GM19468 (cell line): ENCODE data around the gene TBXA2R.
A peak's percentile ranks its signal among the peaks of the same experiment; 100 is the strongest.

Experiments used
- ATAC-seq: cut with Tn5 transposase; IDR thresholded peaks from one replicate; pipeline ENCODE4 v1.9.1; 2021; ENCODE audit warnings: mild to moderate bottlenecking, moderate library complexity, moderate number of reproducible peaks; ENCODE audit not compliant: unreplicated experiment; ENCODE audit errors: extremely low read depth

Gene TBXA2R

DNA sequence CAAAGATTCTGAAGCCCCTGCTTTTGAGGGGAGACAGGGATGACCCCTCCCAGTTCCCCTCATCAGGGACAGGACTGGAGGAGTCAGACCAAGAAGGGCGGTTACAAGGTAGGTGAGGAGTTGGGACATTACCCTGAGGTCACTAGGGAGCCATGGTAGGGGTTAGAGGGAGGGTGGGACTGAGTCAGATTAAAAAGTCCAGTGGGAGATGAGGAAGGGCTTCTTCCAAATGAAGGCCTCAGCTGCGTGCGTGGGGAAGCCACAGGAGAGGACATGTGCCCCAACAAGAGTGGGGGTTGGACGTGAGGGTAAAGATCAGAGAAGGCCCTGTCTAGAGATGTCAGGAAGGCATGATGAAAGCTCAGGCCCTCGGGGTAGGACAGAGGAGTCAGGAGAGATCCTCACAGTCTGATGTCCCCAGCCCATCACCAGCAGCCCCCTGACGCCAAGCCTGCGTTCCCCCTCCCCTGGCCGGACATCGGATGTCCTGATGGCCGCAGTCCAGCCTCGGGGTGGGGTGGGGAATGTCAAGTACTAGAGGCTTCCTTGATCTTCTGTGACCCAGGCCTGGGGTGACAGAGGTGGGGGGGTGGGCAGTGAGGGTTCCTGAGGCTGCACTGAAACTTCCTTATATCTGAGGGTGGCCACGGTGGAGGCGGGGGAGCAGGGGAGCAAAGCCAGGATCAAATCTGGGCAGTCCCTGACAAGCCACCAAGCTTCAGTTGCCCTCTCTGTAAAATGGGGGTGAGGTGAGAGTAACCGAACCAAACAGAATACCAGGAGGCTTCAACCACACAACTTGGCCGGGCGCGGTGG is 42.8 kb downstream of the TBXA2R start:
- ATAC-seq, result no peak

DNA sequence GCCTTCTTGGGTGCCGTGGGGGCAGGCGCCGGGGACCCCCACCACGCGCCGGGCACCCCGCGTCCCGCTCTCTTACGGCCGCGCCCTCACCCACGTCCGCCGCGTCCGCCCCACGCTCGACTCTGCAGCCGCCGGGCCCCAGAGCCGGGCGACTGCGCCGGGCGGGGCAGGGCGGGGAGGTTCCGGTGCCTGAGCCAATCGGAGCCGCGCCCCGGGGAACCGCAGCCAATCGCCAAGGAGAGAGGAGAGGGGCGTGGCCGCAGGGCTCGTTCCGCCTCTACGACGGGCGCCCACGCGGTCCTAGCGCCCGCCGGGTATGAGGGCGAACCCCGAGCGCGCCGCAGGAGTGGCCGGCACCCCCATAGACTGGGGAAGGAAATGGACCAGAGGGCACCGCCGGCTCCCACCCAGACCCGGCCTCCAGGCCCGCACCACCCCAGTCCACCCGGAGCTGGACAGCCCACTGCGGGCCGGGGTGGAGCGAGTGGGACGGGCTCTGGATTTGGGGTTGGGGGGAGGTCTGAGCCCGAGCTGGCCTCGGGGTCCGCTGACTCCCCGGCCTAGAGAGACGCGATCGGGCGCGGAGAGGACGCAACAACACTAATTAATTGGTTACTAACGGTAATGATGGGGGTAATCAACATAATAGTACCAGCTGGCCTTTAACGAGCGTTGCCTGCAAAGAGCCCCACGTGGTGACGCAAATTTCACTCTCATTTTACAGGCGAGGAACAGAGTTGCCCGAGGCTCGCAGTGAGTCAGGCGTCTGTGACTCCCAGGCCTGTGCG is 49.0 kb downstream of the TBXA2R start, which contains the start of gene MFSD12:
Gene MFSD12 (minus strand): TSS at position 126 of the 788 bp plus-strand sequence. CDS start 183 bp downstream, outside the sequence.
- ATAC-seq, result peak; percentile 52

DNA sequence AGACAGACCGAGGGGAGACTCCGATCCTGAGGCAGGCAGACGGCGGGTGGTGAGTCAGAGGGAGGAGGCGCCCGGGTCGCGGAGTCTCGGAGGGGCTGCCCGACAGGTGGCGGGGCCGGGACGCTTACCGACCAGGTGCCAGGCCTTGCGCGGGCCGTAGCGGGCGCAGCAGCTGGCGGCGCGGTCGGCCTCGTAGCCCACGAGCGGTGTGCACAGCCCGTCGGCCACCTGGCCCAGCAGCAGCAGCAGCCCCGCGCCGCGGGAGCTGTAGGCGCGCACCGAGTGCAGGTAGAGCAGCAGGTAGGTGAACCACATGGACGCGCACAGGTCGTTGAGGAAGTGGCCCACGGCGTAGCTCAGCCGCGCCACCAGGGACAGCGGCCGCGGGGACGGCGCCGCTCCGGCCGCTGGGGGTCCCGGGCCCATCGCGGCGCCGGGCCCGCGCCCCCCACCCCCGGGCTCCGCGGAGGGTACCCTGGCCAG is 49.7 kb downstream of the TBXA2R start:
- ATAC-seq, result no peak

- ATAC-seq, result no peak
Observed at GRCh38 chr19:3556423-3556977, 50.2 kb downstream of the TBXA2R start.

DNA sequence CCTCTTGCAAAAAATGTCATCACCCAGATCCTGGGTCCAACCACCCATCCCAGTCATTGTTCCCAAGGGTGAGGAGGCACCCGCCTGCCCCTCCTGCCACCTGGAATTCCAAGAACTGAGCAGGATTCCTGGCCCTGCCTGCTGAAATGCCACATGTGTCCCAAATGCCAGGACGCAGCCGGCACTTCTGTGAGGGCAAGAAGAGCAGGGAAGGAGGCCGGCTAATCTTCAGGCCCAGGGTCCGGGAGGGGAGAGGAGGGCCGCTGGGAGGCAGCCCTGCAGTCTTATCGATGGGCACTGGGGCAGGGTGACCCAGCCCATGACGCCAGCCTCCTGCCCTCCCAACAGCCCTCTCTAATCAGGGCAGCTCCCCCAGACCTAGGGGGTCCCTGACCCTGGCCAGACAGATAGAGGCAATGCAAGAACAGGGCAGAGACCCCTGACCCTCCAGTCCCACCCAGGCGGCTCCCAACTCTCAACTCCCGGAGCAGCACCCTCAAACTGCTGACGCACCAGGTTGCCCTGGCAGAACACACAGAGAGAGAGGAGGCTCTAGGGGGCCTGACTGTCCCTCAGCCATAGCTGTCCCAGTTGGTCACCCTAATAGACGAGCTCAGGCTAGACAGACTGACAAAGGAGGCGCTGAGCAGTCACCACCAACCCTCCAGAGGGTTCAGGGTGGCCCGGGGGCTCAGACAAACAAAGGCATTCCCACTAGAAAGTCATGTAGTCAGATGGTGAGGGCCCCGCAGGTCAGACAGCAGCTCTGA is 50.8 kb downstream of the TBXA2R start:
- ATAC-seq, result no peak

GRCh38 chr19:3554254-3555083 is 52.2 kb downstream of the TBXA2R start:
- no peak for ATAC-seq

- ATAC-seq, result no peak
Observed at GRCh38 chr19:3551792-3552095, 54.9 kb downstream of the TBXA2R start.

DNA sequence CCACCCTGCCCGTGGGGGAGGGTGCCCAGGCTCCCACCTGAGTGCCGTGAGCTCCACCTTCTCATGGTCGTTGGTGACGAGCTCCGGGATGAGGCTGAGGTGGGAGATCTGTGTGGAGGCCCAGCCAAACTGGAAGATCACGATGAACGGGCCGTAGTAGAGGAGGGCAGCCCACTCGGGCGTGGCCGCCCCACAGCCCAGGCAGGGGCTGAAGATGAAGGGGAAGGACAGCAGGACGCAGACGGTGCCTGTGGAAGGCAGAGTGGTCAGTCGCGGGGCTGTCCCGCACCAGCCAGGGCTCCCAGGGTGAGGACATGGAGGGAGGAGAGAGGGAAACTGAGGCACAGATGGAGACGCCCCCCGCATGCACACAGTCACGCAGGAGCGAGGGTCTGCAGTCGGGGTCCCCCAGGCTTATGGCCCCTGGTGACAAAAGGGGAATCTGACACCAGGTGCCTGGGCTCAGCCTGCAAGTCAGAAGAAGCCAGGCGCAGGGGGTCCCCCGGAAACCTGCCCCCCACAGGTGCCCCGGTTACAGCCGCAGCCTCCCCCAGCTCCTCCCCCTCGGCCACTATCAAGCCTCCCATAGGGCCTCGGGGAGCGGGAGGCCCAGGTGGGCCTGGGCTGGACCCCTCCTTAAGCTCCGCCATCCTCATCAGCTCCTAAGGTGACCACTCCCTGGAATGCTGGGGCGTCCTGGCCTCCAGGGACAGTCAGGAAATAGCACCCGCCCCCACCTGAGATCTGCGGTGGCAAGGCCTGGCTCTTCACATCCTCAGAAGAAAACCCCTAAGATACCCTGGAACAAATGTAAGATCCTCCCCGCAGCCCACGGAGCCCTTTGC is 55.5 kb downstream of the TBXA2R start:
- no peak for ATAC-seq

DNA sequence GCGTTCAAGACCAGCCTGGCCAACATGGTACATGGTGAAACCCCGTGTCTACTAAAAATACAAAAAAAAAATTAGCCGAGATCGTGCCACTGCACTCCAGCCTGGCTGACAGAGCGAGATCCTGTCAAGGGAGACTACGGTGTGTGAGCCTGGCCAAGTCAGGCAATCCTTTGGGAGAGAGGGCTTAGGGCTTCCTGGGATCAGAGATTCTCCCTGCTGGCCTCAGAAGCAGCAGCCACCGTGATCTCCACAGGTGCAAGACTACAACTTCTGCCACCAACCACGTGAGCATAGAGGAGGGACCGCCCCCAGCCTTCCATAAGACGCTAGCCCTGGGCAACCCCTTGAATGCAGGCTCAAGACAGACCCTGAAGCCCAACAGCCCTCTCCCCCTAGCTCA is 56.9 kb downstream of the TBXA2R start:
- ATAC-seq, result no peak

GRCh38 chr19:3548606-3549005 is 58.1 kb downstream of the TBXA2R start:
- no peak for ATAC-seq

GRCh38 chr19:3547767-3548282 is 58.9 kb downstream of the TBXA2R start:
- ATAC-seq, result no peak

DNA sequence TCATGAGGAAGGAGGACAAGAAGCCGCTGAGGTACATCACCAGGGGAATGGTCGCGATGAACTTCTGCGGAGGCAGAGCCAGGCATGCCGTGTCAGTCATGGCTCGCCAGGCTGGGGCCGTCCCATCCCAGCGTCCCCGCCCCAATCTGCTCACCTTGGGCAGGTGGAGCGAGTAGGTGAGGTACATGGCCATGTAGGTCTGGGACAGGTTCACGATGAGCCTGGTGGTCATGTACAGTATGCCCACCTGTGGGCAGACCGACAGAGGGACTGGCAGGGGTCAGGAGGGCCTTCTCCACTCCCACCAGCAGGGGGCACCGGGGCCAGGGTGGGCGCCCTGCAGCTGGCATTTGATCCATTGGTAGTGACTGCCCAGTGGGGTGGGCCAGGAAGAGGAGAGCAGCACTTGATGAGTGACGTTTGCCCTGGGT is 59.4 kb downstream of the TBXA2R start:
- ATAC-seq, result no peak

DNA sequence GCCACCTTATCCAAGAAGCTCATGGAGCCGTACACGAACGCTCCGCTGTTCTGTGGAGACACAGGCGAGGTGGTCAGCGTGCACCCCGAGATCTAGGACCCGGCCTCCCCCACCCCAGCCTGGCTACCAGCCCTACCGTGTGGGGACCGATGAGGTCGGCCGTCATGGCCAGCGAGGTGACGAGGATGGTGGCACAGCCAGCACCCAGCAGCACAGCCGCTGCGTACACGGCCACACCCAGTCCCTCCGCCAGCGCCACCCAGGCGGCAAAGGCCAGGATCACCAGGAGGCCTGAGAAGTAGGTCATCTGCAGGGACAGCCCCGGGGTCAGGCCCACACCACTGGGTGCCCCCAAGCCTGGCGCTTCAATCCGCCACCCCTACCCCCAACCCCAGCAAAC is 60.6 kb downstream of the TBXA2R start:
- ATAC-seq, result no peak

- no peak for ATAC-seq
Observed at GRCh38 chr19:3545669-3546034, 61.0 kb downstream of the TBXA2R start.

GRCh38 chr19:3544742-3545668 is 61.7 kb downstream of the TBXA2R start:
- ATAC-seq, result no peak
